Neural cell (in vitro differentiated cells): ENCODE results near the gene HSPA1A. TPM values are rescaled to one million over a fixed set of nuclear protein-coding genes. Genes with fewer than 3 reads are reported as not detected.

Experiments used
- H2AFZ ChIP-seq: fragments of 200-600, 300-800 bp; sonication (generic), shearing (Covaris generic); 2 replicates; pipeline ENCODE4 v1.6.0; 2014; ENCODE audit warnings: low read depth, mild to moderate bottlenecking, antibody characterized with exemption, low read length, moderate library complexity
- H3F3A ChIP-seq: fragments of 200-600 bp; shearing (Covaris generic); 2 replicates; pipeline ENCODE4 v1.6.1; 2016; ENCODE audit warnings: mild to moderate bottlenecking, moderate library complexity, mixed read lengths, antibody characterized with exemption, low read length; ENCODE audit not compliant: insufficient read depth, poor library complexity, severe bottlenecking
- H3K27ac ChIP-seq: fragments of 200-600, 300-800 bp; sonication (generic), shearing (Covaris generic); 2 replicates; pipeline ENCODE4 v1.5.1; 2014; ENCODE audit warnings: mild to moderate bottlenecking, low read length, moderate library complexity
- H3K27me3 ChIP-seq: fragments of 300-800, 200-600 bp; sonication (generic), shearing (Covaris generic); 2 replicates; pipeline ENCODE4 v1.6.0; 2014; ENCODE audit warnings: mild to moderate bottlenecking, low read depth, low read length, moderate library complexity; ENCODE audit not compliant: insufficient read depth
- H3K36me3 ChIP-seq: fragments of 300-800, 200-600 bp; sonication (generic), shearing (Covaris generic); 2 replicates; pipeline ENCODE4 v1.5.1; 2014; ENCODE audit warnings: mild to moderate bottlenecking, antibody characterized with exemption, low read length, moderate library complexity; ENCODE audit not compliant: insufficient read depth
- H3K4me2 ChIP-seq: fragments of 300-800, 200-600 bp; sonication (generic), shearing (Covaris generic); 2 replicates; pipeline ENCODE4 v1.6.0; 2014; ENCODE audit warnings: mild to moderate bottlenecking, low read length
- H3K4me3 ChIP-seq: fragments of 300-800, 200-600 bp; sonication (generic), shearing (Covaris generic); 2 replicates; pipeline ENCODE4 v1.5.1; 2014; ENCODE audit warnings: mild to moderate bottlenecking, low read length, moderate library complexity
- H3K79me2 ChIP-seq: fragments of 200-600 bp; shearing (Covaris generic); replicated peaks from 2 replicates; pipeline ENCODE4 v1.6.0; 2014; ENCODE audit warnings: mild to moderate bottlenecking, low read length, moderate library complexity; ENCODE audit not compliant: insufficient read depth
- H3K9ac ChIP-seq: fragments of 300-800, 200-600 bp; sonication (generic), shearing (Covaris generic); 2 replicates; pipeline ENCODE4 v1.6.1; 2016; ENCODE audit warnings: mild to moderate bottlenecking, low read length, mixed read lengths
- H3K9me2 ChIP-seq: fragments of 200-600 bp; shearing (Covaris generic); 2 replicates; pipeline ENCODE4 v1.6.1; 2016; ENCODE audit warnings: mild to moderate bottlenecking, low read length, mixed read lengths; ENCODE audit not compliant: insufficient read depth
- H3K9me3 ChIP-seq: fragments of 200-600, 300-800 bp; sonication (generic), shearing (Covaris generic); 2 replicates; pipeline ENCODE4 v1.6.1; 2016; ENCODE audit warnings: mild to moderate bottlenecking, mixed run types, low read length, moderate library complexity, mixed read lengths
- H4K20me1 ChIP-seq: fragments of 200-600 bp; shearing (Covaris generic); 2 replicates; pipeline ENCODE4 v1.6.1; 2016; ENCODE audit warnings: mild to moderate bottlenecking, mixed run types; ENCODE audit not compliant: insufficient read depth
- EP300 ChIP-seq: fragments of 450-650 bp; conservative IDR thresholded peaks from 2 replicates; pipeline ENCODE4 v1.6.1; 2014; ENCODE audit warnings: antibody characterized with exemption, mild to moderate bottlenecking, moderate library complexity; ENCODE audit not compliant: poor library complexity, severe bottlenecking
- EZH2 ChIP-seq: fragments of 200-600, 300-800 bp; shearing (Covaris generic), sonication (generic); IDR thresholded peaks from 2 replicates; pipeline ENCODE4 v1.6.1; 2014; ENCODE audit warnings: antibody characterized with exemption, low read length, borderline replicate concordance, mild to moderate bottlenecking; ENCODE audit not compliant: insufficient read depth, poor library complexity, severe bottlenecking
- MXI1 ChIP-seq: fragments of 450-650 bp; conservative IDR thresholded peaks from 2 replicates; pipeline ENCODE4 v1.6.1; 2014; ENCODE audit warnings: antibody characterized with exemption, mild to moderate bottlenecking; ENCODE audit not compliant: poor library complexity, severe bottlenecking
- POLR2AphosphoS5 ChIP-seq: IDR thresholded peaks from 2 replicates; pipeline ENCODE4 v1.6.1; 2012
- RAD21 ChIP-seq: fragments of 450-650 bp; conservative IDR thresholded peaks from 2 replicates; pipeline ENCODE4 v1.6.1; 2014; ENCODE audit warnings: antibody characterized with exemption, mild to moderate bottlenecking, moderate library complexity
- SMC3 ChIP-seq: fragments of 450-650 bp; conservative IDR thresholded peaks from 2 replicates; pipeline ENCODE4 v1.6.1; 2014; ENCODE audit warnings: antibody characterized with exemption, mild to moderate bottlenecking, moderate library complexity; ENCODE audit not compliant: poor library complexity
- TAF1 ChIP-seq: IDR thresholded peaks from 2 replicates; pipeline ENCODE4 v1.6.1; 2012; ENCODE audit warnings: low read depth
- polyA plus RNA-seq: library from polyadenylated mRNA; depleted of rRNA; stranded (reverse); fragments of >200 nt; gene quantifications from 2 replicates; pipeline ENCODE4 v1.2.3, GENCODE V29; 2014
- TF ChIP-seq, protein P1 (sequence below): IDR thresholded peaks from 2 replicates; pipeline ENCODE4 v1.6.1; 2012; ENCODE audit warnings: borderline replicate concordance
- TF ChIP-seq, protein P2 (sequence below): fragments of 450-650 bp; IDR thresholded peaks from 2 replicates; pipeline ENCODE4 v1.5.1; 2014; ENCODE audit warnings: antibody characterized with exemption, mild to moderate bottlenecking, moderate library complexity; ENCODE audit not compliant: poor library complexity, severe bottlenecking

HSPA1A gene
- polyA plus RNA-seq, 1 donor from 2014 or later = 50.9 TPM

DNA sequence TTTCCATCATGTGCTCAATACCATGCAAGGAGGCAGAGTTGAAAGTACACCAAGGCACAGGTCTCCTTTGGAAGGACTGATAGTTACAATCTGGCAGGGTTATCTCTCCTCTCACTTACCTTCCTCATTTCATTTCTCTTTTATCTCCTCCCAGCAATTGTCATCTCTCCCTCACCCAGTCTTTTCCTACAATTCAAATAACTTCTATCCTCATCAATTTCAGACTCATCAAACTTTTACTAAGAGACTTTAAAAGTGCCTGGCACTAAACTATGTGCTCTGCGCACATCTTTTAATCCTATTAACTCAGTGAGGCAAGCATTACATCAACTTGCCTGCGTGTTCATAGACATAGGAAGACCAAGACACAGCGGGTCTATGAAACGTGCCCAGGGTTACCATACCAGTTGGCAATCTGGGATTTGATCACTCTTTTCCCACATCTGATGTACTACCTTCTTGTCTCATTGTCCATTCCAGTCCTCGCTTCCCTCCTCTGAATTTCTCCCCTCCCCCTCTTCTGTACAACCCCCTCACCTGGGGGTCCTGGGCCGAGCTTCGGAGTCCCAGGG, 21.0 kb upstream of the HSPA1A start:
- Histone ChIP-seq H2AFZ (peak overlapping the region; percentile 53), H3K27me3 (no peaks in the 10 kb centered on the region), H3K36me3 (no peaks in the 10 kb centered on the region), H3F3A (no peaks in the 10 kb centered on the region), H3K4me3 (peak overlapping the region; percentile 100), H3K9me3 (no peaks in the 10 kb centered on the region), H3K27ac (peak overlapping the region; percentile 62), H4K20me1 (no peaks in the 10 kb centered on the region), H3K9ac (peak overlapping the region; percentile 89), H3K4me2 (peak overlapping the region; percentile 100), H3K9me2 (no peaks in the 10 kb centered on the region), H3K79me2 (peaks cover 18% of the 10 kb centered on the region)
- TF ChIP-seq EP300 (no peak), TAF1 (no peak), EZH2 (no peak), POLR2AphosphoS5 (no peak), SMC3 (peak; percentile 13), MXI1 (no peak), RAD21 (no peak)
- TF ChIP-seq, protein P1, sequence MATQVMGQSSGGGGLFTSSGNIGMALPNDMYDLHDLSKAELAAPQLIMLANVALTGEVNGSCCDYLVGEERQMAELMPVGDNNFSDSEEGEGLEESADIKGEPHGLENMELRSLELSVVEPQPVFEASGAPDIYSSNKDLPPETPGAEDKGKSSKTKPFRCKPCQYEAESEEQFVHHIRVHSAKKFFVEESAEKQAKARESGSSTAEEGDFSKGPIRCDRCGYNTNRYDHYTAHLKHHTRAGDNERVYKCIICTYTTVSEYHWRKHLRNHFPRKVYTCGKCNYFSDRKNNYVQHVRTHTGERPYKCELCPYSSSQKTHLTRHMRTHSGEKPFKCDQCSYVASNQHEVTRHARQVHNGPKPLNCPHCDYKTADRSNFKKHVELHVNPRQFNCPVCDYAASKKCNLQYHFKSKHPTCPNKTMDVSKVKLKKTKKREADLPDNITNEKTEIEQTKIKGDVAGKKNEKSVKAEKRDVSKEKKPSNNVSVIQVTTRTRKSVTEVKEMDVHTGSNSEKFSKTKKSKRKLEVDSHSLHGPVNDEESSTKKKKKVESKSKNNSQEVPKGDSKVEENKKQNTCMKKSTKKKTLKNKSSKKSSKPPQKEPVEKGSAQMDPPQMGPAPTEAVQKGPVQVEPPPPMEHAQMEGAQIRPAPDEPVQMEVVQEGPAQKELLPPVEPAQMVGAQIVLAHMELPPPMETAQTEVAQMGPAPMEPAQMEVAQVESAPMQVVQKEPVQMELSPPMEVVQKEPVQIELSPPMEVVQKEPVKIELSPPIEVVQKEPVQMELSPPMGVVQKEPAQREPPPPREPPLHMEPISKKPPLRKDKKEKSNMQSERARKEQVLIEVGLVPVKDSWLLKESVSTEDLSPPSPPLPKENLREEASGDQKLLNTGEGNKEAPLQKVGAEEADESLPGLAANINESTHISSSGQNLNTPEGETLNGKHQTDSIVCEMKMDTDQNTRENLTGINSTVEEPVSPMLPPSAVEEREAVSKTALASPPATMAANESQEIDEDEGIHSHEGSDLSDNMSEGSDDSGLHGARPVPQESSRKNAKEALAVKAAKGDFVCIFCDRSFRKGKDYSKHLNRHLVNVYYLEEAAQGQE = peak; percentile 21
- TF ChIP-seq, protein P2, sequence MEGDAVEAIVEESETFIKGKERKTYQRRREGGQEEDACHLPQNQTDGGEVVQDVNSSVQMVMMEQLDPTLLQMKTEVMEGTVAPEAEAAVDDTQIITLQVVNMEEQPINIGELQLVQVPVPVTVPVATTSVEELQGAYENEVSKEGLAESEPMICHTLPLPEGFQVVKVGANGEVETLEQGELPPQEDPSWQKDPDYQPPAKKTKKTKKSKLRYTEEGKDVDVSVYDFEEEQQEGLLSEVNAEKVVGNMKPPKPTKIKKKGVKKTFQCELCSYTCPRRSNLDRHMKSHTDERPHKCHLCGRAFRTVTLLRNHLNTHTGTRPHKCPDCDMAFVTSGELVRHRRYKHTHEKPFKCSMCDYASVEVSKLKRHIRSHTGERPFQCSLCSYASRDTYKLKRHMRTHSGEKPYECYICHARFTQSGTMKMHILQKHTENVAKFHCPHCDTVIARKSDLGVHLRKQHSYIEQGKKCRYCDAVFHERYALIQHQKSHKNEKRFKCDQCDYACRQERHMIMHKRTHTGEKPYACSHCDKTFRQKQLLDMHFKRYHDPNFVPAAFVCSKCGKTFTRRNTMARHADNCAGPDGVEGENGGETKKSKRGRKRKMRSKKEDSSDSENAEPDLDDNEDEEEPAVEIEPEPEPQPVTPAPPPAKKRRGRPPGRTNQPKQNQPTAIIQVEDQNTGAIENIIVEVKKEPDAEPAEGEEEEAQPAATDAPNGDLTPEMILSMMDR = no peak

DNA sequence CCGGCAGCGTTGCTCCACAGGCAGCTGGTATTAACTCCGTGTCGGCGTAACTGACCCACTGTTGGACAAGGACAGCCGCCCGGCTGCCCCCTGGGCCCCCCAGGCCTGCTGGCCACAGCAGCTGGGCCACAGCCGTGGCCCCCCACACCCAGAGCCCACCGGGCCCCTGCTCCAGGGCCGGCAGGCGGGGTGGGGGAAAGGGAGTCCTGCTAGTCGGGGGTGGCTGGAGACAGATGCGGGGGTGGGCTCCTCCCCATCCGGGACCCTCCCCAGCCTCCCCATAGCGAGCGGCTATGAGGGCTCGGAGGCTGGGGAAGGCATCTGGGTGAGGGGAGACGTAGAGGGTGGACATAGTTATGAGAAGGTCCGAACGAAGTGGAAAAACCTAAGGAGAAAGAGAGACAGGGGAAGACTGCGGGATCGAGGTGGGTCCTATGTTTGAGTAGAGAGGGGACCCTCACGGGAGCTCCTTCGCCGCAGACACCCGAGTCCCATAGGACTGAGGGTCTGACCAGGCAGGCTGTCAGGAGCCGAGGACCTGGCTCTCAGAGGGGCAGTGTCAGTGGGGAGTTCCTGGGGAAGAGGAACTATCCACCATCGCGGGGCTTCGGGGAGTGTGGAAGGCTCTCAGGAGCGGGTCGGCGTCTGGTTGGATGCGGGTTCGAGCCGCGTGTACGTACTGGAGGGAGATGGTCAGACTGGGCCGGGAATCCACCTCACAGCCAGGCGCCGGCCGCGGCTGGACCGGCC, 20.3 kb upstream of the HSPA1A start:
- peak overlapping the region; percentile 89 for H3K9ac ChIP-seq
- H3K4me3 ChIP-seq = peak overlapping the region; percentile 100
- no peaks in the 10 kb centered on the region for H3K9me2 ChIP-seq
- peak overlapping the region; percentile 53 for H2AFZ ChIP-seq
- H3K27ac ChIP-seq = peak overlapping the region; percentile 62
- H3K4me2 ChIP-seq = peak overlapping the region; percentile 100
- H3F3A ChIP-seq = no peaks in the 10 kb centered on the region
- no peak for TF ChIP-seq MXI1
- no peak for TF ChIP-seq SMC3
- no peak for TF ChIP-seq POLR2AphosphoS5
- TF ChIP-seq, protein P1 = no peak
- TF ChIP-seq EP300 = no peak
- TF ChIP-seq TAF1 = no peak
- TF ChIP-seq, protein P2 = no peak
- TF ChIP-seq EZH2 = no peak
- no peak for TF ChIP-seq RAD21
- peaks cover 18% of the 10 kb centered on the region for H3K79me2 ChIP-seq
- H3K27me3 ChIP-seq = no peaks in the 10 kb centered on the region
- H3K36me3 ChIP-seq = no peaks in the 10 kb centered on the region
- no peaks in the 10 kb centered on the region for H4K20me1 ChIP-seq
- no peaks in the 10 kb centered on the region for H3K9me3 ChIP-seq
